HL-60 (cell line): ENCODE results near the gene SMAD1.

Experiments used
- DNase-seq, 2 experiments: peaks; one replicate each; pipeline ENCODE4 v3.0.0-alpha.2; 2010 to 2020; ENCODE audit warnings: low read depth in 1 of 2, low spot score in 1 of 2
- H3K27ac ChIP-seq: fragments of 250-450 bp; sonication (Bioruptor Pico); replicated peaks from 2 replicates; pipeline ENCODE4 v1.5.1; 2020; ENCODE audit warnings: mild to moderate bottlenecking, moderate library complexity
- H3K27me3 ChIP-seq: fragments of 250-450 bp; sonication (Bioruptor Pico); 2 replicates; pipeline ENCODE4 v1.5.1; 2021; ENCODE audit warnings: mild to moderate bottlenecking, moderate library complexity; ENCODE audit not compliant: insufficient read depth, poor library complexity, severe bottlenecking
- H3K4me3 ChIP-seq: replicated peaks from 2 replicates; pipeline ENCODE4 v1.5.1; 2011; ENCODE audit warnings: mild to moderate bottlenecking, control low read depth, low read length; ENCODE audit not compliant: insufficient read depth
- GABPA ChIP-seq: IDR thresholded peaks from 2 replicates; pipeline ENCODE4 v1.6.1; 2012; ENCODE audit warnings: low read depth
- POLR2AphosphoS5 ChIP-seq: IDR thresholded peaks from 2 replicates; pipeline ENCODE4 v1.6.1; 2012; ENCODE audit warnings: low read depth
- SPI1 ChIP-seq: IDR thresholded peaks from 2 replicates; pipeline ENCODE4 v1.6.1; 2012; ENCODE audit warnings: low read depth, mild to moderate bottlenecking, borderline replicate concordance
- long read RNA-seq: library from polyadenylated mRNA; unstranded; transcript quantifications from one replicate; pipeline ENCODE4 v2.0.0, GENCODE V29; 2020
- TF ChIP-seq, protein P1 (sequence below): IDR thresholded peaks from 2 replicates; pipeline ENCODE4 v1.6.1; 2012; ENCODE audit warnings: low read depth; ENCODE audit not compliant: insufficient replicate concordance
- TF ChIP-seq, protein P2 (sequence below): IDR thresholded peaks from one replicate; pipeline ENCODE4 v1.5.1; 2011; ENCODE audit warnings: low read length, control low read depth, inconsistent platforms; ENCODE audit not compliant: insufficient read depth

The SMAD1 gene
- long read RNA-seq, partial matches to known transcripts: 2 of 24 reads
- long read RNA-seq, other reads (novel, unspliced or antisense): 22 of 24 reads

DNA sequence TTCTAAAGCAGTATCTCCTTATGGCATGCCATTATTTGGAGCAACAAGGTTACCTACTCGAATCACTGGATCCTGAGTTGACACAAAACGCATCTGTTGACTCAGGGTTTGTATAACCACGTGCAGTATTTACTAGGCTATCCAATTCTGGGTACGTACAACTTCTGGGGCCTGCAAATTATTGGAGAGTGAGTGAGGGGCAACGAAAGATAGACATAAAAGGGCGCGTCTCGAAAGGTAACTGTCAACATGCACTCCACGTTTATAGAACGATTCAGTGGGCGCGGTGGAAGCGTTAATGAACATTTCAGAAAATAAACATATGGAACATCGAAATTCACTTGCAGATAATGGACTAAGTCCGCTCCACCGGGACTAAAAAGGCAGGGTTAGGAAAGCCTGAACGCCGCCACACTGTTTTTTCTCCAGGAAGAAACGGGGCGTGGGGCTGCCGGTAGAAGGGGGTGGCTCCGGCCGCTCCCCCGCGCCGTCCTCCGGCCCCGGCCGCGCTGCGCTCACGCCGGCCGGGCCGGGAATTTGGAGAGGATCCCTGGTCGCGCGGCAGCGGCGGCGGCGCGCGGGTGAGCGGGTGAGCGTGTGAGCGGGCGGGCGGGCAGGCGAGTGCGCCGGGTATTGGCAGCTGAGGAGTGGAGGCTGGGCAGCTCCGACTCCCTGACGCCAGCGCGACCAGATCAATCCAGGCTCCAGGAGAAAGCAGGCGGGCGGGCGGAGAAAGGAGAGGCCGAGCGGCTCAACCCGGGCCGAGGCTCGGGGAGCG is at the start of gene SMAD1:
Gene SMAD1 (plus strand): TSS at position 690 of the 778 bp plus-strand sequence. CDS start 32,761 bp downstream, outside the sequence.
- Histone ChIP-seq H3K27ac (peak within 1 kb of the TSS; percentile 81), H3K4me3 (peak within 1 kb of the TSS; percentile 71), H3K27me3 (no peaks in the 10 kb centered on the region)
- peak in 1 of 2 experiments; percentile 80 for DNase-seq
- TF ChIP-seq POLR2AphosphoS5: peak; percentile 64
- TF ChIP-seq, protein P1, sequence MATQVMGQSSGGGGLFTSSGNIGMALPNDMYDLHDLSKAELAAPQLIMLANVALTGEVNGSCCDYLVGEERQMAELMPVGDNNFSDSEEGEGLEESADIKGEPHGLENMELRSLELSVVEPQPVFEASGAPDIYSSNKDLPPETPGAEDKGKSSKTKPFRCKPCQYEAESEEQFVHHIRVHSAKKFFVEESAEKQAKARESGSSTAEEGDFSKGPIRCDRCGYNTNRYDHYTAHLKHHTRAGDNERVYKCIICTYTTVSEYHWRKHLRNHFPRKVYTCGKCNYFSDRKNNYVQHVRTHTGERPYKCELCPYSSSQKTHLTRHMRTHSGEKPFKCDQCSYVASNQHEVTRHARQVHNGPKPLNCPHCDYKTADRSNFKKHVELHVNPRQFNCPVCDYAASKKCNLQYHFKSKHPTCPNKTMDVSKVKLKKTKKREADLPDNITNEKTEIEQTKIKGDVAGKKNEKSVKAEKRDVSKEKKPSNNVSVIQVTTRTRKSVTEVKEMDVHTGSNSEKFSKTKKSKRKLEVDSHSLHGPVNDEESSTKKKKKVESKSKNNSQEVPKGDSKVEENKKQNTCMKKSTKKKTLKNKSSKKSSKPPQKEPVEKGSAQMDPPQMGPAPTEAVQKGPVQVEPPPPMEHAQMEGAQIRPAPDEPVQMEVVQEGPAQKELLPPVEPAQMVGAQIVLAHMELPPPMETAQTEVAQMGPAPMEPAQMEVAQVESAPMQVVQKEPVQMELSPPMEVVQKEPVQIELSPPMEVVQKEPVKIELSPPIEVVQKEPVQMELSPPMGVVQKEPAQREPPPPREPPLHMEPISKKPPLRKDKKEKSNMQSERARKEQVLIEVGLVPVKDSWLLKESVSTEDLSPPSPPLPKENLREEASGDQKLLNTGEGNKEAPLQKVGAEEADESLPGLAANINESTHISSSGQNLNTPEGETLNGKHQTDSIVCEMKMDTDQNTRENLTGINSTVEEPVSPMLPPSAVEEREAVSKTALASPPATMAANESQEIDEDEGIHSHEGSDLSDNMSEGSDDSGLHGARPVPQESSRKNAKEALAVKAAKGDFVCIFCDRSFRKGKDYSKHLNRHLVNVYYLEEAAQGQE: no peak
- no peak for TF ChIP-seq SPI1

DNA sequence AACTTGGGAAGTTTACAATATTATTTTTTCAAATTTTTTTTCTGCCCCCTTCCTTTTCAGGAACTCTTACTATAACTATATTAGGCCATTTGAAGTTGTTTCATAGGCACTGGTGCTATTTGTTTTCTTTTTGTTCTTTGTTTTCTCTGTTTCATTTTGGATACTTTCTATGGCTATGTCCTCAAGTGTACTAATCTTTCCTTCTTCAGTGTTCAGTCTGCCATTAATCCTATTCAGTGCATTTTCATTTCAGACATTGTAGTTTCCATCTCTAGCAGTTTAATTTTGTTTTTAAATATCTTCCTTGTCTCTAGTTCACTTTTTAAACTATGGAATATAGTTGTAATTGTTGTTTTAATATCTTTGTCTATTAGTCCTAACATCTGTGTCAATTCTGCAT is 48.0 kb upstream of the SMAD1 start:
- no peak for DNase-seq
- H3K27ac ChIP-seq: no peak overlapping the region
- no peak overlapping the region for H3K4me3 ChIP-seq
- TF ChIP-seq, protein P1: no peak
- TF ChIP-seq GABPA (no peak), POLR2AphosphoS5 (no peak), SPI1 (no peak)
- peaks cover 3% of the 10 kb centered on the region for H3K27me3 ChIP-seq

DNA sequence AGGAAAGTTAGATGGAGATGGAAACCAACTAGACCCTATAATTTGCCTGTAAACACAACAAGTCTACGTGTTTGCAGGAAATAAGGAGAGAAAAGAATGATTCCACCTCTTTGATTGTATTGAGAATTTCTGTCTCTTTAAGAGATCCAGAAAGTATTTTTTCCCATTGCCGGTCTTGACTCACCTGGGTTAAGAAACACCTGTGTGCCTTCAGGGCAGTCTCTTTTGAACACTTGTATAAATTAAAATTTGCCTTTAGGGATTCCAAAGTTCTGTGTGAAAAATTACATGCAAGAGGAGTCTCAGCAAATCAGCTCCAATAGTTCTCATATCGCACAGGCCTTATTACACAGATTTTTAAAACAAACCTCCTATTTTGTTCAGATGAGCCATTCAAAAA is 46.0 kb upstream of the SMAD1 start:
- H3K27me3 ChIP-seq: no peaks in the 10 kb centered on the region
- TF ChIP-seq POLR2AphosphoS5 (no peak), GABPA (no peak), SPI1 (no peak)
- TF ChIP-seq, protein P2, sequence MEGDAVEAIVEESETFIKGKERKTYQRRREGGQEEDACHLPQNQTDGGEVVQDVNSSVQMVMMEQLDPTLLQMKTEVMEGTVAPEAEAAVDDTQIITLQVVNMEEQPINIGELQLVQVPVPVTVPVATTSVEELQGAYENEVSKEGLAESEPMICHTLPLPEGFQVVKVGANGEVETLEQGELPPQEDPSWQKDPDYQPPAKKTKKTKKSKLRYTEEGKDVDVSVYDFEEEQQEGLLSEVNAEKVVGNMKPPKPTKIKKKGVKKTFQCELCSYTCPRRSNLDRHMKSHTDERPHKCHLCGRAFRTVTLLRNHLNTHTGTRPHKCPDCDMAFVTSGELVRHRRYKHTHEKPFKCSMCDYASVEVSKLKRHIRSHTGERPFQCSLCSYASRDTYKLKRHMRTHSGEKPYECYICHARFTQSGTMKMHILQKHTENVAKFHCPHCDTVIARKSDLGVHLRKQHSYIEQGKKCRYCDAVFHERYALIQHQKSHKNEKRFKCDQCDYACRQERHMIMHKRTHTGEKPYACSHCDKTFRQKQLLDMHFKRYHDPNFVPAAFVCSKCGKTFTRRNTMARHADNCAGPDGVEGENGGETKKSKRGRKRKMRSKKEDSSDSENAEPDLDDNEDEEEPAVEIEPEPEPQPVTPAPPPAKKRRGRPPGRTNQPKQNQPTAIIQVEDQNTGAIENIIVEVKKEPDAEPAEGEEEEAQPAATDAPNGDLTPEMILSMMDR: no peak
- TF ChIP-seq, protein P1: no peak
- no peak overlapping the region for H3K4me3 ChIP-seq
- no peak overlapping the region for H3K27ac ChIP-seq
- DNase-seq: no peak

DNA sequence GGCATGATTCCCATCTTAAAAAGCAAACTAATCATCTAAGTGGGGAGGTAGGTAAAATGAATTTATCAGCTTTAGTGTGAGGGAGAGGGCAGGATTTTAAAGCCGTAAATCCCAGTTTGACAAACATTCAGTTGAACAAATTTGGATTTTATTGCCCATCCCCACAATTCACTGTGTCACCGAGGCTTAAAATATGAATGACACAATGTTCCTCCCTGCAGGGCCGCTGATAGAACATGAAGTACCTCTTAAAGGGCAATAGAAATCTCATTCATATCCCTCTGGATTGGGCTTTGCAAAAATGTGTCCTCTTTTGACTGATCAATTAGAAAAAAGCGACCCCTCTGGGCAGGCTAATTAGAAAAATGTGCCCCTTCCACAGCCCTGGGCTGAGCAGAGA is 45.5 kb upstream of the SMAD1 start:
- no peak for DNase-seq
- Histone ChIP-seq H3K4me3 (no peak overlapping the region), H3K27ac (no peak overlapping the region), H3K27me3 (no peaks in the 10 kb centered on the region)
- TF ChIP-seq GABPA: no peak
- TF ChIP-seq, protein P1: no peak
- TF ChIP-seq, protein P2: no peak
- no peak for TF ChIP-seq SPI1
- TF ChIP-seq POLR2AphosphoS5: no peak
